ENCODE data around the gene CBFA2T2. TPM values are rescaled to one million over a fixed set of nuclear protein-coding genes. Genes with fewer than 3 reads are reported as not detected.
"Not testable (repeated sequence)": the region's sequence is repeated elsewhere in the genome, so short reads cannot be mapped to it uniquely, and the experiment has no call there.

Gene CBFA2T2
- total RNA-seq, 3 donors from 2014 or later: 28.5 to 37.4 (median 30.3) TPM

GRCh38 chr20:33499355-33499754 lies 9.5 kb downstream of the CBFA2T2 start:
- no peak for ATAC-seq
- DNase-seq: no peak
- intact Hi-C loops (cut with DNase I, micrococcal nuclease): no loop called here
- Histone ChIP-seq H3K9me3 (no peaks in the 10 kb centered on the region), H3K4me3 (no peak overlapping the region), H3K4me1 (ENCODE audit: low read depth) (peaks cover 4% of the 10 kb centered on the region), H3K36me3 (ENCODE audit: low read depth) (no peaks in the 10 kb centered on the region)
- no peak for TF ChIP-seq CTCF (IDR thresholded peaks at IDR 0.05)

GRCh38 chr20:33501000-33501399 lies 11.1 kb downstream of the CBFA2T2 start:
- DNase-seq: no peak
- intact Hi-C loops (cut with DNase I, micrococcal nuclease): no loop called here
- peaks cover under 1% of the 10 kb centered on the region for H3K4me1 ChIP-seq (ENCODE audit: low read depth)

GRCh38 chr20:33503564-33503963 lies 13.7 kb downstream of the CBFA2T2 start:
- DNase-seq (peak in 1 of 3 donors; percentile 6), ATAC-seq (no peak)
- H3K9me3 ChIP-seq: no peaks in the 10 kb centered on the region
- H3K36me3 ChIP-seq (ENCODE audit: low read depth): no peaks in the 10 kb centered on the region
- intact Hi-C loops (cut with DNase I, micrococcal nuclease): no loop called here
- no peak for TF ChIP-seq CTCF (IDR thresholded peaks at IDR 0.05)
- no peak overlapping the region for H3K4me3 ChIP-seq
- no peaks in the 10 kb centered on the region for H3K4me1 ChIP-seq (ENCODE audit: low read depth)

More at GRCh38 chr20:33501000-33501399, 11.1 kb downstream of the CBFA2T2 start:
- no peaks in the 10 kb centered on the region for H3K9me3 ChIP-seq
- no peak for ATAC-seq
- no peaks in the 10 kb centered on the region for H3K36me3 ChIP-seq (ENCODE audit: low read depth)
- TF ChIP-seq CTCF (IDR thresholded peaks at IDR 0.05): no peak
- H3K4me3 ChIP-seq: no peak overlapping the region

GRCh38 chr20:33506576-33506975 lies 16.7 kb downstream of the CBFA2T2 start:
- TF ChIP-seq CTCF (IDR thresholded peaks at IDR 0.05): no peak
- H3K9me3 ChIP-seq: no peaks in the 10 kb centered on the region
- peaks cover 8% of the 10 kb centered on the region for H3K4me1 ChIP-seq (ENCODE audit: low read depth)
- H3K4me3 ChIP-seq: no peak overlapping the region
- intact Hi-C loops (cut with DNase I, micrococcal nuclease): no loop called here
- no peak for ATAC-seq
- no peak for DNase-seq
- H3K36me3 ChIP-seq (ENCODE audit: low read depth): no peaks in the 10 kb centered on the region

GRCh38 chr20:33507461-33507860 lies 17.6 kb downstream of the CBFA2T2 start:
- Histone ChIP-seq H3K4me1 (ENCODE audit: low read depth) (peaks cover 14% of the 10 kb centered on the region), H3K9me3 (no peaks in the 10 kb centered on the region), H3K4me3 (no peak overlapping the region), H3K36me3 (ENCODE audit: low read depth) (no peaks in the 10 kb centered on the region)
- intact Hi-C loops (cut with DNase I, micrococcal nuclease): no loop called here
- DNase-seq: no peak
- TF ChIP-seq CTCF (IDR thresholded peaks at IDR 0.05): no peak
- peak; percentile 13 for ATAC-seq

GRCh38 chr20:33508015-33508414 lies 18.1 kb downstream of the CBFA2T2 start:
- peaks cover 15% of the 10 kb centered on the region for H3K4me1 ChIP-seq (ENCODE audit: low read depth)
- H3K9me3 ChIP-seq; ATAC-seq; intact Hi-C loops (cut with DNase I, micrococcal nuclease); H3K4me3 ChIP-seq; H3K36me3 ChIP-seq (ENCODE audit: low read depth): not testable (repeated sequence)
- DNase-seq: peak in 1 of 3 donors; percentile 2

GRCh38 chr20:33509057-33509456 lies 19.2 kb downstream of the CBFA2T2 start:
- H3K4me1 ChIP-seq (ENCODE audit: low read depth): peaks cover 23% of the 10 kb centered on the region
- H3K4me3 ChIP-seq; H3K9me3 ChIP-seq; intact Hi-C loops (cut with DNase I, micrococcal nuclease); H3K36me3 ChIP-seq (ENCODE audit: low read depth); ATAC-seq: not testable (repeated sequence)
- DNase-seq: peak in 1 of 3 donors; percentile 2

- ATAC-seq; H3K9me3 ChIP-seq; intact Hi-C loops (cut with DNase I, micrococcal nuclease); H3K36me3 ChIP-seq (ENCODE audit: low read depth); H3K4me3 ChIP-seq: not testable (repeated sequence)
- H3K4me1 ChIP-seq (ENCODE audit: low read depth): peaks cover 25% of the 10 kb centered on the region
- DNase-seq: peak in 1 of 3 donors; percentile 28
These were observed 22.0 kb downstream of the CBFA2T2 start for GRCh38 chr20:33511876-33512275.

Data from mucosa of descending colon (tissue), 3 donors.